ENCODE measurements around the gene TDP2. TPM values are rescaled to one million over a fixed set of nuclear protein-coding genes. Genes with fewer than 3 reads are reported as not detected.
"Not testable (repeated sequence)": the region's sequence is repeated elsewhere in the genome, so short reads cannot be mapped to it uniquely, and the experiment has no call there.

The TDP2 gene
- total RNA-seq, 1 donor from 2014 or later = 21.8 TPM

DNA sequence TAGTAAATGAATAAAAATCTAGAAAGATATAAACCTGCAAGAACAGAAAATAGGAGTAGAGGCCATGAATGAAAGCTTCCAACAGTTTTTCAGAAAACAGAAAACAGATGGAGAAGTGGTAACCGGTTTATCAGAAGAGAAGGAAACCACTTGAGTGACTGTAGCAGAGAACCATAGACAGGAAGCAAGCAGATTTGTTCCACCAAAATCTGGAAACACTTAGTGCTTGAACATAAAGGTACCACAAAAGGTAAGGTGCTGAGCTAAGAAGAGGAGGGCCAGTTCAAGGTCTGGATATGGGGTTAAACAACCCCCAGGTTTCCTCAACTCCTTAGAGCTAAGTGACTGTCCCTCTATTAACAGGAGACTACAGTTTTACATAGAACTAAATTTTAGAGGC, 11.5 kb downstream of the TDP2 start:
- DNase-seq (ENCODE audit: low spot score) (no peak), ATAC-seq (no peak)

DNA sequence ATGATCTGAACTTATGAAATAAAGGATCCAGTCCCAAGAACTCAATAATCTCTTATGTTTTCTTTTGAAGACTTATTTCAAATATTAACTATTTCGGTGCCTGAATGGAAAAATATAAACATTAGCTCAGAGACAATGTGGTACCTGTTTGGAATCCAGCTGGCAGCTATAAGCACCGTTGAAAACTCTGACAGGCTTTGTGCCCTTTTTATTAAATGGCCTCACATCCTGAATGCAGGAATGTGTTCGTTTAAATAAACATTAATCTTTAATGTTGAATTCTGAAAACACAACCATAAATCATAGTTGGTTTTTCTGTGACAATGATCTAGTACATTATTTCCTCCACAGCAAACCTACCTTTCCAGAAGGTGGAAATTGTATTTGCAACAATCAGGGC, 16.3 kb downstream of the TDP2 start:
- no peak for DNase-seq (ENCODE audit: low spot score)
- ATAC-seq = no peak

DNA sequence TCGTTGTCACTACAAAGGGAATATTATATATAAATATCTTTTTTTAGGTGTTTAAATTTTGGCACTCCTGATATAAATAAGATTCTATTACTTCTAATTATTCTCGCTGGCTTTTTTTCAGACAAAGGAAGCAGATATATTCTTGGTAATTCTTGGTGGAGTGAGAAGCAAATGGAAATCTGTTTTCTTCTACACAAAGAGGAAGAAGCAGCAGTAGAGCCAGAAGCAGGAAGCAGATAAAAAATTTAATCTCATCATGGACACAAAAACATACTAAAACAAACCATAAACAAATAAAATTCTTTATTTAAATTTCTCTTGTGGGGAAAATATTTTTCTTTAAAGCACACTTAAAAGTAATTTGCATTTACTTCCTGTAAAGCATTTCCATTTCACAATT, 17.0 kb downstream of the TDP2 start:
- DNase-seq (ENCODE audit: low spot score) = no peak
- no peak for ATAC-seq

DNA sequence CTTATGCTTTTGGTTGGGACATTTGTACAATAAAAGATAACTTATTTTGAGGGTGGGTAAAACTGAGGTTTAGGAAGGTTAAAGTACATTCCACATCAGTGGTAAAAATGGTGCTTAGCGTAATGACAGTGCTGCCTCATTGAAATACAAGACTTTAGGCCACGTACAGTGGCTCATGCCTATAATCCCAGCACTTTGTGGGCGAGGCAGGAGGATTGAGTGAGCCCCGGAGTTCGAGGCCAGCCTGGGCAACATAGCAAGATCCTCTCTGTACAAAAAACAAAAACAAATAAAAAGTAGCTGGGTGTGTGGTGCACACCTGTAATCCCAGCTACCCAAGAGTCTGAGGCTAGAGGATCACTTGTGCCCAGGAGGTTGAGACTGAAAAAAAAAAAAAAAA, 18.4 kb downstream of the TDP2 start:
- ATAC-seq = no peak
- DNase-seq (ENCODE audit: low spot score) = no peak

DNA sequence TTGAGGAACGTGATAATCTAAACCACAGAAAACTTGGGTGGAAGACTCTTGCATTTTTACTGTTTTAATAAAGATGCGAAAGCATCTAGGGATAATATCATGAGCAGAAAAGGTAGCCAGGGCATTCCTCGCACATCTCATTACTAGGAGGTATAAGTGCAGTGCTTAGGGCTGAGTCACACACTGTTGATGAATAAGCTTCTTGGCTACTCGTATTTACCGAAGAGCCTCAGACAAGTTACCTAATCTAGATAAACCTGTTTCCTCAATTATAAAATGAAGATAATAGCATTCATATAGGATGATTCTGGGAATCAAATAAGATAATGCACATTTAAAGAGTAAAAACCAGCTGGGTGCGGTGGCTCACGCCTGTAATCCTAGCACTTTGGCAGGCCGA, 19.9 kb downstream of the TDP2 start:
- DNase-seq (ENCODE audit: low spot score) = no peak

DNA sequence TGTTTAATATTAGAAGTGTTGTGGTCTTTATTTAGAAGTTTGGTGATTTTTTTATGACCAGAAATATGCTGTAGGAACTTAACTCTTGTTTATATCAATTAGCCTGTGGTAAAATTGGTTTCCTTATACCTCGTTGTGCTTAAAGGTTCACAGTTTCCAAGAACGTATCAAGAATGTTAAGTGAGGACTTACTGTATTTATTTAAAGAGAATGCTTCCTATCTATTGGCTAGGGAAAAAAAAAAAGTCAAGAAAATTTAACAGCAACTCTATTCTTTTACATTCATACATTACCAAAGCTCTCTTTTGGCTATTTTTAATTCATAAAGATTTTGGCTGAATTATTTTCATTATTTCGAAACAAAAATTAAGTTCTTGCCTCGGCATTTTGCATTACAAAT, 22.3 kb downstream of the TDP2 start:
- no peak for DNase-seq (ENCODE audit: low spot score)
- no peak for ATAC-seq

More for the DNA sequence above, 19.9 kb downstream of the TDP2 start:
- ATAC-seq = no peak

DNA sequence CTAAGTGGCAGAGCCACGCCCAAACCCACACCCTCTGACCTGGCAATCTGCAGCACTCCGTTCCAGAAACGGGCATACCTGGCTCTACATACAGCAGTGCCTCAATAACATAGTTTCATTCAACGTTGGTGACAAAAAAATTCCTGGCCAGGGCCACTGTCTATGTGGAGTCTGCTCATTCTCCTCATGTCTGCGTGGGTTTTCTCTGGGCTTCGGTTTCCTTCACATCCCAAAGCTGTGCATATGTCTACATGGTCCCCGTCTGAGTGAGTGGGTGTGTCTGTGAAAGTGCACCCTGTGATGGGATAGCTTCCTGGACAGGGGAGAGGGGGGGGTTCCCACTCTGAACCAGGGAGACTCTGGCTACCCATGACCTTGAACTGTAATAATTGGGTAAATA, 22.8 kb downstream of the TDP2 start:
- no peak for DNase-seq (ENCODE audit: low spot score)
- no peak for ATAC-seq

DNA sequence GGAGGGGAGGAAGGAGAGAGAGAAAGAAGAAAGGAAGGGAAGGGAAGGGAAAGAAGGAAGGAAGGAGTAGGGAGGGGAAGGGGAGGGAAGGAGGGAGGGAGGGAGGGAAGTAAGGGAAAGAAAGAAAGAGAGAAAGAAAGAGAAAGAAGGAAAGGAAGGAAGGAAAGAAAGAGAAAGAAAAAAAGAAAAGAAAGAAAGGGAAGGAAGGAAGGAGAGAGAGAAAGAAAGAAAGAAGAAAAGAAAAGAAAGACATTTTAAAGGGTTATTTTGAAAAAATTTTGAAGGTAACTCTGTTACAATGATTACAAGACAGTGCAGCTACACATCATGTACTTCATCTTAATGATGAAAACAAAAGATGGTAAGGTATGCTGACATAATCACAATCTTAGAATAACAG, 24.6 kb downstream of the TDP2 start:
- no peak for ATAC-seq
- no peak for DNase-seq (ENCODE audit: low spot score)

DNA sequence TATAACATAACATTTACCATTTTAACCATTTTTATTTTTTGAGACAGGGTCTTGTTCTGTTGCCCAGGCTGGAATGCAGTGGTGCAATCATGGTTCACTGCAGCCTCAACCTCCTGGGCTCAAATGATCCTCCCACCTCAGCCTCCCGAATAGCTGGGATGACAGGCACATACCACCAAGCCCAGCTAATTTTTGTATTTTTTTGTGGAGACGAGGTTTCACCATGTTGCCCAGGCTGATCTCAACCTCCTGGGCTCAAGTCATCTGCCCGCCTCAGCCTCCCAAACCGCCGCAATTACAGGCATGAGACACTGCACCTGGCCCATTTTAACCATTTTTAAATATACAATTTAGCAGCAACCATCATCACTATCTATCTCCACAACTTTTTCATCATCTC, 26.1 kb downstream of the TDP2 start:
- not testable (repeated sequence) for ATAC-seq

DNA sequence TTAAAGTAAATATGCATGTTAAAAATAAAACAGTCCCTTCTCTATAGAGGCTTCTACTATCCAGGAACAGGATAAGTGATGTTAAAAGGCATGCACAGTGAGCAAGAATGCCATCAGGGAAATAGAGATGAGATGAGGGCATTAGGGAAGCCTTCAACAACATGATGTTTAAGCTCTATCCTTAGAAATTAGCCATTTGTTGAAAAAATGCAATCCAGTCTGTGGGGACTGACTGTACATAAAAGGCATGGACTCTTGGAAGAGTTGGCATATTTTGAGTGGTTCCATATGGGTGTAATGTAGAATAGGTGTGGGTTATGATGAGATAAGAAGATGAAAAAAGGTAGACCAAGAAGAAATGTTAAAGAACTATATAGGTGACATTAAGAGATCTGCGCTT, 26.5 kb downstream of the TDP2 start:
- ATAC-seq (no peak), DNase-seq (ENCODE audit: low spot score) (no peak)

More for the DNA sequence above, 26.1 kb downstream of the TDP2 start:
- DNase-seq (ENCODE audit: low spot score) = not testable (repeated sequence)

DNA sequence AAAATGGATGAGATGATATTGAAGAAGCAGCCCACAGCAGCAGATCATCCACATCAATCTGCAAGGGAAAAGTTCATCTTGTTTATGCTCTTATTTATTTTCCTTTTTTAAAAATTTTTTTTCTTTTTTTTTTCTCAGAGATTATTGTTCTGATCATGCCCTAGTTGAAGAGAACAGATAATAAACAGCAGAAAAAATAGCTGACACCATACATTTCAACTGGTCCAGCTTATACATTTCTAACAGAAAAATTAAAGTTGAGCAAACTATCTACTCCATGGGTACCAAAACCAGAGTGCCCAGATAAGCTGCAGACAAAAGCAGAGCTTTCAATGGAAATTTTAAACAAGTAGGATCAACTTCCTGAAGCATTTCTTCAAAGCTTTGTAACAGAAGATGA, 30.0 kb downstream of the TDP2 start:
- DNase-seq (ENCODE audit: low spot score) (no peak), ATAC-seq (no peak)

DNA sequence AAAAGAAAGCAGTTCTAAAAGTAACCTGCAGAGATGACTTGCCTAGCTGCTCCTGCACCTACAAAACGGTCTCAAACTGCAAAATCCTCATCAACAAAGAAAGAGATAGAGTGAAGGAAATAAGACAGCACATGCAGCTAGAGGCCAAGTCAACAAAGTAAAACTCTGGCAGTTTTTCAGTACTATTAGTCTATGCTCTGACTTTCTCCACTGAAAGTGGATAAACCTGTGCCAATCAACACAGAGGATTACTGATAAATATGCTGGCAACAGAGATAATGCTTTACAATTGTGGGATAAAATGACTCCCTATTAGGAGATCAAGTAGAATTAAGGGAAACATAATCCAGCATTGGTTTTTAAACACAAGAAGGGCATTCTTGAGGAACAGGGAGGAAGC, 34.1 kb downstream of the TDP2 start:
- ATAC-seq (no peak), DNase-seq (ENCODE audit: low spot score) (no peak)

DNA sequence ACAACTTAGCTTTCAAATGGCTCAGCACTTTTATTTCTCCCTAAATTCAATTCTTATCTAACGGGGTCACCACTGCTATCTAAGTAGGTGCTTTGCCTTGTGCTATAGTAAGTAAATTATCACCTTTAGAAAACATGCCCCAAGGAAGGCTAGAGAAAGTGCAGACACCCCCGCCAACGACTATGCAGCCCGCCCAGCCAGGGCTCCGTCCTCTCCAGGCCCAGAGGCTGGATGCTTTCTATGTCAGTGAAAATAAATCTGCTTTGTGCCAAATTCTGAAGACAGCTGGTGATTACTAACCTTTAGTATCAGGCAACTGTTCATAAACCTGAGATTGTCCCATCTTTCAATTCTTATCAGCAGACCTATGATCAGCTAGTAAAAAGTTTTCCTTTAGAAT, 35.0 kb downstream of the TDP2 start:
- DNase-seq (ENCODE audit: low spot score) = no peak

DNA sequence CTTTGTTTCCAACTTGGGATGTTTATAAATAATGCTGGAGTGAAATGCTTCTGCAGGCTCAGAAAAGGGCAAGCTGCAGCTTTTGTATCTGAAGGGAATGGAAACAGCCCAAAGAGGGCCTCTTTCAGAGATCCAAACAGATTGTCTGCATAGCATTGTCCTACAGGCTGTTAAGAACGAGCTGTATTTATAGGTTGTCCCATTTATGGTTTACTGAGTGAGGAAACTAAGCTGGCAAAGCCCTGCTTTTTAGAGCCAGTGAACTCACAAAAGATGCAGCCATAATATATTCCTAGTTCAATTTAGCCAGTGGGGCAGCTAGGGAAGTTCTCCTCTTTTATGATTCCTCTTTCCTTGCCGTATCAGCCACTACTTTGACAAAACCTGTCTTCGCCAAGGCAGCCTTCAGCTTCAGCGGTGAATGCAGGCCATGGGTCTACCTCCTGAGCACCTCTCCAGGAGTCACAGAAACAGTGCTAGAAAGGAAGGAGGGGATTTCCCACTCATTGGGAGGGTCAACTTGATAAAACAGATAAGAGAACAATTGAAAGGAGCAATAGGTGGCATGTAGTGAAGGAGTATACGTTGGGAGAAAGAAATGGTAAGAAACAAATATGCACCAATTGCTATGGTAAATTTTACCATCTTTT, 35.7 kb downstream of the TDP2 start:
- ATAC-seq (no peak), DNase-seq (ENCODE audit: low spot score) (no peak)

More for the DNA sequence above, 35.0 kb downstream of the TDP2 start:
- ATAC-seq = no peak

DNA sequence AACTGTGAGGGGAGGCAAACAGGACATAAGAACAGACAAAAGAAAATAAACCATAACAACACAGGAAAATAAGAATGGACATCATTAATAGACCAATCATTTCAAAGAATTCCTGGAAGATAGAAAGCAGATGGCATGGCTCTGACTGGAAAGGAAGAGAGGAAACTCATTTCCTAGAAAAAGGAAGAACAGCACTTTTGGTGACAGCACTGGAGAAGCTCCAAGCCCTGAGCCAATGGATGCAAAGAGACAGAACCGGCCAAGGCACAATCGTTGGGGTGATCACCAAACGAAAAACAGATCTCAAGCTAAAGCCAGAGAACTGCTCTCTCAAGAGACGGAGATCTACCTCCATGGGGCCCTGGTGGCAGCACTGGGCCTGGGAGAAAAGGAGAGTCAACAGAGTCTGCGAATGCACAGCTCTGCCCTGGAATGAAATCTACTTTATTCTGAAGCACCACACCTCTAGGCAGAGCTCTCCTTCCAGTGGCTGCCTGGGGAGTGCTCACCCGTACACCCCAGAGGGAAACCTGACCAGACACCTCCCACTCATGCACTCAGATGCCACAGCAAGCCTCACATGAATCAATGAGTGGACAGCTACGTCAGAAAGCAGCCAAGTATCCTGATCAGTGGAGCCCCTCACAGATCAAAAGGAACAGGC, 44.9 kb downstream of the TDP2 start:
- no peak for ATAC-seq

DNA sequence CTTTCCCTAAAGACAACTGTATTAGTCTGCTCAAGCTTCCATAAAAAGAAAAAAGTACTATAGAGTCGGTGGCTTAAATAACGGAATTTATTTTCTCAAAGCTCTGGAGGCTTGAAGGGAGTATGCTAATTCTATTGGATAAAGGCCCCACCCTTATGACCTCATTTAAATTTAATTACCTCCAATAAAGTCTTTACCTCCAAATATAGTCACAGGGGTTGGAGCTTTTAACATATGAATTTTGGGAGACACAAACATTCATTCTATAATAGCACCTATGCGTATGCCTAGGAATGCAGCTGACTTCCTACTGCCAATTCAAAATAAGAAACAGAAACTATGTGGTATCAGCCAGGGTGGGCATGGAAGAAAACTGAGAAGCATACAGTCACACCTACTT, 46.1 kb downstream of the TDP2 start:
- DNase-seq (ENCODE audit: low spot score) (no peak), ATAC-seq (no peak)

More for the DNA sequence above, 44.9 kb downstream of the TDP2 start:
- no peak for DNase-seq (ENCODE audit: low spot score)

DNA sequence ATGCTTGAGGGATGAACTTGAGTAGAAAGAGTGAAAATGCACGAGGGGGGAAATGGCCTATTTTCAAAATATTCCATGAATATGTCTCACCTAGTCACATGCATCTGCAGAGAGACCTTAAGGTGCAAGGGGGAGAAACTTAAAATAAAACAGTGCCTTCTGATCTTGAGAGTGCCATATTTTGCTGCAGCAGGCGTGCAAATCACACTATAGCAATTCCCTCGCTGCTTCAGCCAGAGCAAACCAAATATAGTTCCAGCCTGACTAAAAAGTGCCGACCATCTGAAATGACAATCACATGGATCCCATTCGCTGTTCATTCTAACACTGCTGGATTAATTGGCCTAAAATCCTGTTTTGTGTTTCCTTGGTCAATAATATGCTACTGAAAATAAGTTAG, 47.0 kb downstream of the TDP2 start:
- DNase-seq (ENCODE audit: low spot score) (no peak), ATAC-seq (no peak)

DNA sequence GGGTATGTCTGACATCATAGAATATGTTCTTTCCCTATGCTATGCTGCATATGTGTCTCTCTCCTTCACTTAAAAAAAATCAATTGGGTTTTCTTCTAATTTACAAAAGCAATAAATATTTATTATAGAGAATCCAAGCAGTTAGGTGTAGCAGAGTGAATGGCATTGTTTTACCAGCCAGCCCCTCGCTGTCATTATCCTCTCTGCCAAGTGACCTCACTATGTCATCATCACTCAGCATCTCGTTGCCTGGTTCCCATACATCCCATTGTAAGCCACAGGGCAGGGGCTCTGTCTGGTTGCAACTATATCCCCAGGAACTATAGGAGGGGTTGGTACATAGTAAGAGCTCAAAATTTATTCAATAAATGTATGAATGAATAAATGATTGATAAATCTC, 52.1 kb downstream of the TDP2 start:
- DNase-seq (ENCODE audit: low spot score) (no peak), ATAC-seq (no peak)

DNA sequence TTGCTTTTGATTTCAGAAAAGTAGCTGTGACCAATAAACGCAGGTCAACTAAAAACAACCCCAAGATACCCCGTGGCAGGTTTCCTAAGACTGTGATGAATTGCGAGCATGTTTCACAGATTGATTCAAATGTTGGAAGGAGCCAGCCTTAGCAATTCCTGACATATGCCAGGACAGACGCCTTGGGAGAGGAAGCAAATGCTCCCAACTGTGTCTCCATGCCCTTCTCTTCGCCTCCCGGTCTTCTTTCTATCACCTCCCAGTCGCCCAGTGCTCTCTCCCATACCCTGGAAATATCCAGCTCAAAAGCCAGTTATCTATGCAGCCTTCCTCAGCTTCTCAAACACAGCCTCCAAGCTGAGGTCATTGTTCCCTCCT, 52.7 kb downstream of the TDP2 start:
- DNase-seq (ENCODE audit: low spot score) = no peak

DNA sequence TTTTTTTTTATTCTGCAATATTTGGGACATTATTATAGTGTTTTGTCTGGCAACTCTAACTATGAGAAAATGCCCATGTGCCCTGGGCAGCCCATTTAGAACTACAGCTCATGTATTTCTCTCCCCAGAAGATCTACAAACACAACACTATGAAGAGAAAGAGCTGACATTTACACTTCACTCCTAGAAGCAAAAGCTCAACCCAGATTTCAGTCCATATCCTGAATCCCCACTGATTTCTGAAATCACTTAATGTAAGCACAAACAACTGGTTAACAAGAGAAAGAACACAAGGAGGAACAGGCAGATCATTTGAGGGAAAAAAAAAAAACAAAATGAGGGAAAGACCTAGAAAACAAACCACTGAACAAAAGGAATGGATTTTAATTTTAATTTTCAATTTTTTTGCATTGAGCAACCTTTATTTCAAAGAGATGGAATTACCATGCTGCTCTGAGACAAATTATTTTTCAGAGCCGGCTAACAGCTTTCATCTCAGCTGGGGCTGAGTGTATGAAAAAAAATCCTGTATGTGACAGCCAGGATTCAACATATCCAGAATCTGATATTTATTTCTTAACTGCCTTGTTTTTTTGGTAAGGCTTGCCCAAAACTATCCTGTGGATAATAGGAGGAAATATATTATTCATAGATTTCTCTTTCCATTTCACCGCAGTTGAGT, 53.2 kb downstream of the TDP2 start:
- DNase-seq (ENCODE audit: low spot score) = no peak
- ATAC-seq = no peak

More for the DNA sequence above, 52.7 kb downstream of the TDP2 start:
- ATAC-seq = no peak

DNA sequence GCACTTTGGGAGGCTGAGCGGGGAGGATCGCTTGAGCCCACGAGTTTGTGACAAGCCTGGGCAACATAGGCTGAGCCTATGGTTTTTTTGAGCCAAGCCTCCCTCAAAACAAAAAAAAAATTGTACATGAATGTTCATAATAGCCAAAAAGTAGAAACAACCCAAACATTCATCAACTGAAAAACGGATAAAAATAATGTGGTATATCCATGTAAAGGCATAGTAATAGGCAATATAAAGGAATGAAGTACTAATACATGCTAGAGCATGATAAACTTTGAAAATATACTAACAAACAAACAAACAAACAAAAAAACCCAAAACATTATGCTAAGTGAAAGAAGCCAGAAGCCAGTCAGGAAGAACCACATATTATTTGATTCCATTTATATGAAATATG, 56.0 kb downstream of the TDP2 start:
- DNase-seq (ENCODE audit: low spot score) (no peak), ATAC-seq (no peak)

Measured in left lobe of liver (tissue), 2 donors.